SH-SY5Y (cell line): ENCODE data around the gene GNLY.

Source experiments
- GATA2 ChIP-seq: IDR thresholded peaks from 2 replicates; pipeline ENCODE4 v1.6.1; 2011; ENCODE audit warnings: mild to moderate bottlenecking, low read depth, low read length
- GATA3 ChIP-seq: IDR thresholded peaks from 2 replicates; pipeline ENCODE4 v1.6.1; 2011; ENCODE audit warnings: low read depth, mild to moderate bottlenecking, low read length, moderate library complexity

GRCh38 chr2:85712849-85713612 lies 18.9 kb downstream of the GNLY start:
- TF ChIP-seq GATA3 (no peak), GATA2 (no peak)
